GM21576 (cell line): ENCODE data around the gene KLHL22.

Experiments used
- ATAC-seq: cut with Tn5 transposase; IDR thresholded peaks from one replicate; pipeline ENCODE4 v1.9.1; 2021; ENCODE audit warnings: mild to moderate bottlenecking, moderate library complexity; ENCODE audit not compliant: unreplicated experiment

The KLHL22 gene

DNA sequence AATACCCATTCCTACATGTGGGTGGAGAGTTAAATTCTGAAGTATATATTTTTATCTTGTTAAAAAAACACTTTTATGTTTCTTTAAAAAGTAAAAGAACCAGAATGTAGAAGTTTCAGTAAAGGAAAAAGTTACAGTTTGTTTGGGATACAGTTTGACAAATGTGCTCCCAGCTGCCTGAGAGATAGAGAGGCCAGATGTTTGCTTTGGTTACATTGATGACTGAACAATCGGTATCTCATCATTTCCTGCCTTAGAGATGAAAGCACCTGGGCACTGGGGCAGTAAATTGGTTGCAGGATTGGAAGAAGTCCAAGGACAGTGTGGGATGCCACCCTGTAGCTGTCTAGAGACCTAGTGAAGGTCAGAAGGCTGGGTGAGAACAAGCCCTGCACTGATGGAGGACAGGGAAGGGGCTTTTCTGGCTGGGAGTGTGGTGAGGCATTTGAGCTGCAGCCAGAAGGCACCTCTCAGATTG lies 28.4 kb upstream of the KLHL22 start:
- ATAC-seq, result no peak

DNA sequence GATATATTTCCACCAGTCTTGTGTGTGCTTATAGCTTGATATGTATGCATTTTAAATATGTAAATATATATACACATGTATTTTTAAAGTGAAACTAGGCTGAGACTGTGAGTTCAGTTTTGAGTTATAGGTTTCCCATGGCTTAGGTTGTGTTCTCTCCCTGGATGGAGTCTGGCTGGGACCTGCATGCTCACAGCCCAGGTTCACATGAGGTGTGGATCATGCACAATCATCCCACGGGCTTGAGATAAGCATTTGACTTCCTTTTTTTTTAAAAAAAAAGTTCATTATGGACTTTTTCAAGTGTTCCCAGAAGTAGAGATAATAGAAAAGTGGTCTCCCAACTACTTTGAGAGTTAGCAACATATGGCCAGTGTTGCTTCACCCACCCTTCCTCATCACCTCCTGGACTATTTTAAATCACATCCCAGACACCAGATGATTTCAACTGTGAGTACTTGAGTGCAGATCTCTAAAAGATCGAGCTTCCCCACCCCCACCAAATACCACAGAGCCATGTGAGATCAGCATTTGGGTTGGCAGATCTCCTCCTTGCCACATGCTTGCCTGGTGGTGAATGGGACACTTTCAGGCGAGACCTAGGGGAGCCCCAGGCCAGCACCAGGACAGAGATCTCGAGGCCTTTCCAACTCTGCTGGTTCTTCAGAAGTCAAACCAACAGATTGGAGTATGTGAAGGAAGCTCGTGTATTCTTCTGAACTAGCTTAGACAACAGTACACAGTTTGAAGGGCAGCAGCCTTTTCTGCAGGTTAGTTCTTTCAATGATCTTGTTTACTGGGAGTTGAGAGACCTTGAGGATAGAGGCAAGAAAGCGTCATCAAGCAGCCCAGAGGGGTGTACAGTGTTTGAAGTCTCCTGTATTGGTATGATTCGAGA lies 27.7 kb upstream of the KLHL22 start:
- ATAC-seq, result no peak

DNA sequence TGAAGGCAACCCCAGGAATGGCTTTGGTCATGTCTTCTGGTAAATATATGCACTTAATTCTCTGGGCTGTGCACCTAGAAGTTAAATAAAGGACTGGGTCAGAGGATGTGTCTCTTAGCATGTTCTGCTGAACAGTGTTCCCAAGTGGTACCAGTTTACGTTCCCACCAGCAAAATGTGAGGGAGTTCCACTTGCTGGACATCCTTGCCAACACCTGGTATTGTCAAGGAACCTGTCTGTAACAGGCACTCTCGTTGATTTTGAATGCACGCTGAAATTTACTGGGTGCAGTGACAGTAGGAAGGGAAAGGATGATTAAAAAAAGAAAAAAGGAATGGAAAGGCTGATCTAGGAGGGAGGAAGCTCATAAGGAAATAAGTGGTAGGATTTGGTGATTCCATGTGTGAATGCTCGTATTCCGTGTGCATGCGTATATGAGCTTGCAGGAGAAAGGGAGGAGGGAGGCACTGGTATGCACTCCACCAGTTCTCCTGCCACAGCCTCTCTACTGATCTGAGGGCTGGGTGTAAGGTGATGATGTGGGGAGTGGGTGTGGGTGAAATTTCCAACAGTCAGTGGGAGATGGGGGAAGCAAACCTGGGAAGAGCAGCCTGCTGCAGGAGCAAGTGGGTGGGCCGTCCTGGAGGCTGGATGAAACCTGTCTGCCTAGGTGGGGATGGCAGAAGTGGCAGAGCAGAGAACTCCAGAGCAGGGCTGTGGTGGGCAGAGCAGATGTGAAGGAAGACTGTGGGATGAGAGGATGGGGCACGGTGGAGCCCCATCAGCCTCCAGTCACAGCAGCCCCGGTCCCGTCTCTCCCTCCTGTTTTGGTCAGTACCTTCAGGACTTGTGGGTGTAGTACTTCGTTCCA lies 26.8 kb upstream of the KLHL22 start:
- no peak for ATAC-seq

DNA sequence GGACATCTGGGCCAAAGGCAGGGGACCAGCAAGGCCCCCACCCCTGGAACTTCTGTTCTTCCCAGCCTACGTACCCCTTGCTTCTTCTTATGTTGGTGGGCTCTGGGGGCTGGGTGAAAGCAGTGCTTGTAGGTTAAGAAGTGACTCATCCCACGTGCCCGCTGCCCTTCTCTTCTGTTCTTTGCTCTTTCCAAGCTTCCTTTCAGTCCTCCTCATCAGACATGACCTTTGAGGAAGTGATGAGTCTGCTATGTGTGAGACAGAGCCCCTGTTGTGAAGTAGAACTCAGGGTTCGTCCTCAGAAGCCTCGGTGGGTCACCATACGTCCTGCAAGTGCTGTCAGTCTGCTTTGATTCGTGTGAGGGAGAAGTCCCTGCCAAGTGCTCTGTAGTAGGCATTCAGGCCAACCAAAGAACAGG lies 24.5 kb upstream of the KLHL22 start:
- no peak for ATAC-seq

DNA sequence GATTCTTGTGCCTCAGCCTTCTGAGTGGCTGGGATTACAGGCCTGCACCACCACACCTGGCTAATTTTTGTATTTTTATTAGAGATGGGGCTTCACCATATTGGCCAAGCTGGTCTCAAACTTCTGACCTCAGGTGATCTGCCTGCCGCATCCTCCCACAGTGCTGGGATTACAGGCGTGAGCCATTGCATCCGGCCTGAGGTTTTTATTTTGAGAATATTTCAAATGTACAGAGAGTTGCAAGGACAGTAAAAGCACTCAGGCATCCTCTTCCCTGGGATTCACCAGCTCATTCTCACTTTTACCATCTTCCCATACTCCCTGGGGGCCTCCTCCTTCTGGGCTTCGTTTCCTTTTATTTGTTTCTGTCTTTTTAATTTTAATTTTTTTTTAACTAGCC lies 24.0 kb upstream of the KLHL22 start:
- no peak for ATAC-seq

DNA sequence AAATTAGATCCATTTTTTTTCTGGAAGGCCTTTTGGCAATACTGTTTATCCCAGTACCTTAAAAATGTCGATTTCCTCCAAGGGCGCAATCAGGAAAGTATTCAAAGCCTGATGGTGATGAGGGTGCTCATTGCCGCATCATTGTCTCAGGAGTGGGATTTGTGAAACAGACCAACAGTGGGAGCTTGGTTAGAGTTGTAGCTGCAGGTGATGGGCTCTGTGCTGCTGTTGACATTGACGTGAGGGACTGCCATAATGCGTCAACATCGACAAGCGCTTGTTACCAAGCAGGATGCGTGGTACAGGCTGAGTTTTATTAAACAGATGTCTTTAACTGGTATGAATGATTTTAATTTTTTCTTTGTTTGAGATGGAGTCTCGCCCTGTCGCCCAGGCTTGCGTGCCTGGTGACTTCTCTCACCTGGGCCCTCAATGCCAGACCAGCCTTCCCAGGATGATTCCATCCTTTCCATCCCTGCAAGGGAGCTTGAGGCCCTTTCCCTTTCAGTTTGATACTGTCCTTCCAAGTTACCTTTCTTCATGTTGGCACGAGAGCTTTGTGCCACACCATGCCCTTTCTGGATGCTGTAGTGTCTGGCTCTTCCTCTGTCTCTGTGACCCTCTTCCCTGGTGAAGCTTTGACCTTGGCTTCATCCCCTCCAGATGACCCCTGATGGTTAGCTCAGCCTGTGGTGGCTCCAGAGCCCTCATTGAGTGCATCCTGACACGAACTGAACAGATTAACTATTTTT lies 22.4 kb upstream of the KLHL22 start:
- no peak for ATAC-seq

DNA sequence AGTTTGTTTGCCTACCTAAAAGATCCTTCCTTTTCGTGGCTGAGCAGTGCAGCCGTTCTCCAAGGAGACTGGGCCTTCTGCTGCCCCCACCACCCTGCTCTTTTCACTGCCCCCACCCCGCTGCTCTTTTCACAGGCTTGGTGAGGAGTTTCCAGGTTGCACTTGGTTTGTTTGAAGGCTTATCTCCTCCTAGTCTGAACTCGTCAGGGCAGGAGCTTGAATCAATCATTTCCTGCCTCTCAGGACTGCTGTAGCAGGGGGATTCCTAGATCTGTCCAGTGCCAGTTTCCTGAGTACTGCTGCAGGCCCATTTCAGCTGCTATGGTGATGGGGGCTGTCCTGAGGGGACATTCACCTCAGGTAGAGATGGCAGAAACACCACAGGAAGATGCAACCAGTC lies 21.8 kb upstream of the KLHL22 start:
- no peak for ATAC-seq

DNA sequence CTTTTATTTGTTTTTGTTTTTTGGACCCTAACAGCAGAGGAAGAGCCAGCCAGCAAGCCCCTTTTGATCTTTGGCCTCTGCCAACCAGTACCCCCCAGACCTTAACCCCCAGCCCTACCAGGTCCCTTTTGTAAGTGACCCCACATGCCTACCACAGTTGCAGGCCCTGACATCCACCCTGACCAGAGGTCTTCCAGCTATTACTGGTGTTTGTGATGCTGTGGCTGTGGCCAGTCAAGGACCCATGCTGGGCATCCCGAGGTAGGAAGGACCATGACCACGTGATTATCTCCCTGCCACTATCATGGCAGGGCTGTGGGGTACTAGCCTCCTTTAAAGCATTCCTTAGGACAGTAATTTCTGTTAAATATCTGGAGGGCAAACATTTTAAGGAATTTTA lies 20.8 kb upstream of the KLHL22 start:
- ATAC-seq, result no peak

DNA sequence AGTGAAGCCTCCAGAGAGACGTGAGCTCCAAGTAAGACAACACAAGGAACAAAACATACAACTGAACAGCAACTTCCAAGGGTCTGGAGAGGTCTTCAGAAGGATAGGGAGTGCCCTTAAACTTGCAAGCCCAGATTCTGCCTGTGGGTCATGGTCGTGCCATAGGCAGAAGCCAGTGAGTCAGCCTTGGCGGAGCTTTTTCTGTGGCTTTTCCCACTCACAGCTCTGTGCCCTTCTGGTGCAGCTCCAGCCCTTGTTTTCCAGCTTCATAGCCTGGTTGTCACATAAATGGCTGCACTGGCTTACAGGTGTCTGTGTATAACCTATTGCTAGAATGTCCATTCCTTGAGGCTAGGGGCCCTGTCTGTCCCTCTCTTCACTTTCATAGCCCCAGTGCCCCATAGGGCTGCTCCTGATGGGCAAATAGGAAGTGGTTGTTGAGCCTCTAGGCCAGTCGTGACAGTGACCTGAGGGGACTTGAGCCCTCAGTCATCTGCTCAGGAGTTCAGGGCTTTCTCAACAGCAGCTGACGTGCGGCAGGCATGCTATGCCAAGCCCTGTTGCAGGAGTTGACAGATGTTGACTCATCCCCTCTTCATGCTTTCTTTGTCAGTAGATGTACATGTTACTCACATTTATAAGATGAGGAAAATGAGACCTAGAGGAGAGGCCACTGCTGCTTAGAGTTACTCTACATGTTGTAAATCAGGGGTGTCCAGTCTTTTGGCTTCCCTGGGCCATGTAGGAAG lies 19.2 kb upstream of the KLHL22 start:
- ATAC-seq, result no peak

DNA sequence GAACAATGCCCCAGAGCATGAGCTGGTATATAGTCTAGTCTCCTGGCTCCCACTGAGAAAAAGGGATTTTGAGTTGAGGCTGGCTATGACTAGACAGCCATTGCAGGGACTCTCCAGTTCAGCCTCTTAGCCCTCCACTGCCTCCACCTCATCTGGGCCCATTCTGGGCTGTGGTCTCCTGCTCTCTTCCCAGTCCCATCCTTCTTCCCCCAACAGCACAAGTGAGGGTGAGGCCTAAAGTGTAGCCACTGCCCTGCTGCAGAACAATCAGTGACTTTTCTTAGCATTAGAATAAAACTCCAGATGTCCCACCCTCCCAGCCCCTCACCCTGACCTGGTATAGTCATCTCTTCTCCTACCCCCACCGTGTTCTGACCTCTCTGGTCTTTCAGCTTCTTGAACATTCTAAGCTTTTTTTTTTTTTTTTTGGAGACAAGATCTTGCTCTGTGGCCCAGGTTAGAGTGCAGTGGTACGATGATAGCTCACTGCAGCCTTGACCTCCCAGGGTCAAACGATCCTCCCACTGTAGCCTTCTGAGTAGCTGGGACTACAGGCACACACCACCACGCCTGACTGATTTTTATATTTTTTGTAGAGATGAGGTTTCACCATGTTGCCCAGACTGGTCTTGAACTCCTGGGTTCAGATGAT lies 16.1 kb upstream of the KLHL22 start:
- no peak for ATAC-seq

DNA sequence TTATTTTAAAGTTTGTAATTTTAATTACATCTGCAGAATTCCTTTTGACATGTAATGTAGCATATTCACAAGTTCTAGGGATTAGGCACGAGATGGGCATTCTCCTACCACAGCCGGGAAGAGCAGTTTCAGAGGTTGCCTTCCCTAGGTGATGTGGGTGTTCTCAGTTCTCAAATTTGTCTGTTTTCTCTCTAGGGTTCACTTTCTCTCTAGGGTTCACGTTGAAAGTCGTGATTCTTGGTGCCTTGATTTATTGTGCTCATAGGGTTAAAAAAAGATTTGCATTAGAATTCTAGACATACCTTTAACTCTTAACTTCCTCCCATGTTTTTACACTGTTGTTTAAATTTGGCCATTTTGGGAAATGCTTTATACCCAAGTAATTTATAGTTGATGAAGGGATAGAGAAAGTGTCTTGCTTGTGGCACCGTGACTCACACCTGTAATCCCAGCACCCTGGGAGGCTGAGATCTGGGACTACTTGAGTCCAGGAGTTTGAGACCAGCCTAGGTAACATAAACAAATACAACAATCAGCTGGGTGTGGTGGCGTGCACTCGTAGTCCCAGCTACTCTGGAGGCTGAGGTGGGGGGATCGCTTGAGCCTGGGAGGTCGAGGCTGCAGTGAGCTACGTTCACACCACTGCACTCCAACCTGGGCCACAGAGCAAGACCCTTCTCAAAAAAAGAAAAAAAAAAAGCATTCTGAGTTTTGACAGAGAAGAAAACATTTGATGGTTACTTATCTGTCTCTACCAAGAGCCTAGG lies 15.4 kb upstream of the KLHL22 start:
- no peak for ATAC-seq

DNA sequence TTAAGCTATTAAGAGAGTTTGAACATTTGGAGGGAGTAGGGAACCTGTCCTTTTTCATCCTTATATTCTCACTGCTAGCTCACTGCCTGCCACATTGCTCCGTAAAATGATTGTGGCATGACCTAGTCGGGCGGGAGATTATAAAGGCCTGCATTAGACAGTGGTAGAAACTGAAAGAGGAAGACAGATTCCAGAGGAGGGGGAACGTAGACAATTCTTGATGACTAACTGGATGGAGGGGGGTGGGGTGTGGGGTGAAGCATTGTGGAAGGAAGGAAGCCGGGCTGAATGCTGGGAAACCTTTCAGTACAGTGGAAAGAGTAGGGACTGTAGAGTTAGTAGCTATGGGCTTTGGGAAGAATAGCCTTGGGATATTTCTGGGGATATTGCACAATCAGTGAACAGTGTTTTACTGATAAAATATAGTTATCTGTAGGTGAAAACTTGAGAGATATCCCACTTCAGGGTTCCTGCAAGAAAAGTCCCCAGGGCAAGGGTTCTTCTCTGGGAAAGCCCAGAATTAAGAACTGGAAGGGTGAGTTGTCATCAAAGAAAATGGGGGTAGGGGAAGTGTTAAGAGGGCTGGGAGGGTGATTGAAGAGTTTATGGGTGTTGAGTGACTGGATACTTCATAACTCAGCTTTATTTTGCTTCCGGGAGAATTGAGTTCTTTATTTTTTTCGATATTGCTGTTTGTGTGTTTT lies 13.9 kb upstream of the KLHL22 start:
- ATAC-seq, result no peak

DNA sequence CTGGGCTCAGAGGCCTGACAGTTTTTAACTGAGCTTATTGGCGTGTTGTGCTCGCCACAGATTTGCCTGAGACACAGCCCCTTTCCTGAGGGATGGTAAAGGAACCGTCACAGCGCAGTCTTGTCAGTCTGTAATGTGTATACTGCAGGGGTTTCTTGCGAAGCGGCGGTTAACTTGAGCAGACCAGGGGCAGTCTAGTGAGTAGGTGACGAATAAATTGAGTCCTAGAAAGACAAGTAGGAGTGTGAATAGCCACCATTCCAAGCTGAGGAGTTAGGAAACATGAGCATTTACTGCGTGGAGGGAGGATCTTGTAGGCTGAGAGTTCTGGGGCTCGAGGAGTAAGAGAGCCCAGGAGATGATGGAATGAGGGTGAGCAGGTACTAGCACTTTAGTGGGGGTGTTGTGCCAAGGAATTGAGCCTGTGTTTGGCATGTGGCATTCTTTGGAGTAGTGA lies 13.2 kb upstream of the KLHL22 start:
- ATAC-seq, result no peak

DNA sequence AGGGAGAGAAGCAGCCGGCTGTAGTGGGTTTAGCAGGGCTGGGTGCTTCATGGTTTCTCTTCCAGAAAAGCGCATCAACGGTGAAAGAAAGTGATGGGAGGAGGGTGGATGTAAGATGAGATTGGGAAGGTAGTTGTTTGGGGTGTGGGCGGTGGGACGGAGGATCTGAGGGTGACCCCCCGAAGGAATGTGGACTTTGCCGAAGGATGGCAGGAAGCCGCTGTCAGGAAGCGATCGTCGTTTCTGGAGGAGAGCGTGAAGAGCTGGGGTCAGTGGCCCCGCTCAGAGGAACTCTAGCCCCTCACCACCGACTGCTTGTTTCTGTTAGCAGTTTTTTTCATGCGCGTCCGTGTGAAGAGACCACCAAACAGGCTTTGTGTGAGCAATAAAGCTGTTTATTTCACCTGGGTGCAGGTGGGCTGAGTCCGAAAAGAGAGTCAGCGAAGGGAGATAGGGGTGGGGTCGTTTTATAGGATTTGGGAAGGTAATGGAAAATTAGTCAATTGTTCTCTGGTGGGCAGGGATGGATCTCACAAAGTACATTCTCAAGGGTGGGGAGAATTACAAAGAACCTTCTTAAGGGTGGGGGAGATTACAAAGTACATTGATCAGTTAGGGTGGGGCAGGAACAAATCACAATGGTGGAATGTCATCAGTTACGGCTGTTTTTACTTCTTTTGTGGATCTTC lies 12.6 kb upstream of the KLHL22 start:
- ATAC-seq, result peak; percentile 5

DNA sequence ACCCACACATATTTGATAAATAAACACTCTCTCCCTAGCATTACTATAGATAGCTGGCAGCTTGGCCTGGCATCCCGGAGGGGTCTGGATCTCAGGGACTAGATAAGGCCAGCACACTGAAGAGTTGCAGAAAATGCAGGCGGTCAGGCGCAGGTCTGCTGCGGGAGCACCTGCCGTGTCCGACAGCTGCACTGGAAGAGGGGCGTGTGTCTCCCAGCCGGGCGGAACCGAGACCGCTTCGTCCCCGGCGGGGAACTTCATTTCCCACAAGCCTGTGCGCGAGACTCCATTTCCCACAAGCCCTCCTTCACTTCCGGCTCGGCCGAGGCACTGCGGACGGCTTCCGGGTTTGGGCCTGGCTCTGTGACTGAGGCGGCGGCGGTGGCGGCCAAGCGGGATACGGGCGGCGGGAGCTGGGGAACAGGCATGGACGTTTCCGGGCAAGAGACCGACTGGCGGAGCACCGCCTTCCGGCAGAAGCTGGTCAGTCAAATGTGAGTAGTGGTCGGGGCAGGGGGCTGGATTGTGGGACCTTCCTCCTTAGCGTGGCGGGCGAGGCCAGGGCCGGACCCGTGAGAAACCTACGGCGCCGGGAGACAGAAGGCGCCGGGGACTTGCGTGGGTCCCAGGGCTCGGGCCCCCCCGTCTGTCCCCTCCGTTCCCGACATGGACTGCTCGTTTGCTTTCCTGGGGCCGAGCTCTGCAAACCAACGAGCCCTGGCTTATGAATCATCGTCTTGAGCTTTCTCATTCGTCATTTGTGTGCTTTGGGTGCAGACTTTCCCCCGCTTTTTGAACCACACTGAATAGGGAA lies 11.9 kb upstream of the KLHL22 start, which contains the start of gene MED15:
MED15 (plus strand) TSS at position 358 of the 814 bp plus-strand sequence; CDS start at position 427, 69 bp downstream.
- peak; percentile 81 for ATAC-seq

DNA sequence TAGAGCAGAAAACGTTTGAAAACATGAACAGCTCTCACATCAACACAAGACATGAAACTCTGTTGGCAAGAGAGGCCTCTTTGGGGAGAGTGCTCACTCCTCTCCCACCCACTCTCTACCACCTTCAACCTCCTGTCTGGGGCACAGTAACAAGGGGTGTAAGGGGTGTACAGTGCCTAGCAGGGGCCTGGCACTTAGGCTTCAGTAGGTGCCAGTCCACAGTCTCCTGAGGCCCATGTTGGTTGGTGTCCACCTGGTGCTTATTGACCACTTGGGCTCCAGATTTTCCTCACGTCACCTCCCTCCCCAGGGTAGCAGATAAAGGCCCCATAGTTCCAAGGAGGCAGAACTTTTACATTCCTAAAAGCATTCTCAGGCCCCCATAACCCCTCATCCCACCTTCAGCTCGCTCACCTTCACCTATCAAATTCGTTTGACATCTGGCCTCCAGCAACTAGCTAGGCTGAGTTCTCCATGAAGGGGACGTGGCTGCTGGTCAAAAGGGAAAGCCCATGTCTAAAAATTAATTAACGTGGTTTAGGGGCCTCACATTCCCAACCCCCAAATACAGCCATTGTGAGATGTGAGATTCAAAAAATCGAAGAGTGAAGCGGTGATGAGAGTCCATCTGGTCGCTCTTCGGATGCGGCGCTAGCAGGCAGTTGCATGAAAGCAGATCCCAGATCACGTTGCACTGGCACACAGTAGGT lies 11.1 kb upstream of the KLHL22 start:
- no peak for ATAC-seq
